Naive thymus-derived CD8-positive, alpha-beta T cell (primary cell): ENCODE measurements around the gene SLC22A9. TPM values are rescaled to one million over a fixed set of nuclear protein-coding genes. Genes with fewer than 3 reads are reported as not detected.
"Not testable (repeated sequence)": the region's sequence is repeated elsewhere in the genome, so short reads cannot be mapped to it uniquely, and the experiment has no call there.

Experiments used
- ATAC-seq, 2 donors: fragments of 150-1000 bp; cut with Tn5 transposase in 1 of 2; sonication (Bioruptor Pico), chemical (Tn5 transposase) in 1 of 2; 1 replicate in 1 of 2; 2 replicates in 1 of 2; pipeline ENCODE4 v1.10.0; 2021; ENCODE audit warnings: mild to moderate bottlenecking in 2 of 2, moderate library complexity in 2 of 2
- POLR2A ChIA-PET: fragments of 350-600 bp; sonication (Branson Sonifier 250); formaldehyde crosslinking; loops from one replicate; lab custom pipeline; 2021; ENCODE audit warnings: antibody characterized with exemption; lab: Charles Lee
- DNase-seq, 10 donors: peaks; one replicate each; pipeline versions ENCODE4 v3.0.0 to v3.0.0-alpha.2; 2020 to 2022
- H3K27ac Mint-ChIP-seq, 10 donors: one replicate each; pipeline ENCODE4 v1.8.0; 2020 to 2022; ENCODE audit warnings: mild to moderate bottlenecking in 10 of 10, mixed read lengths in 10 of 10, moderate library complexity in 4 of 10, inconsistent platforms in 1 of 10
- H3K27me3 Mint-ChIP-seq, 5 donors: one replicate each; pipeline ENCODE4 v1.8.0; 2021 to 2022; ENCODE audit warnings: mixed read lengths in 5 of 5
- H3K36me3 Mint-ChIP-seq, 3 donors: one replicate each; pipeline ENCODE4 v1.8.0; 2020 to 2022; ENCODE audit warnings: mixed read lengths in 3 of 3, mild to moderate bottlenecking in 2 of 3, inconsistent platforms in 1 of 3
- H3K4me1 Mint-ChIP-seq, 4 donors: one replicate each; pipeline ENCODE4 v1.8.0; 2021 to 2022; ENCODE audit warnings: mixed read lengths in 4 of 4
- H3K4me3 Mint-ChIP-seq, 10 donors: one replicate each; pipeline ENCODE4 v1.8.0; 2020 to 2022; ENCODE audit warnings: mild to moderate bottlenecking in 10 of 10, mixed read lengths in 10 of 10, moderate library complexity in 6 of 10, inconsistent platforms in 1 of 10
- H3K9me3 Mint-ChIP-seq, 9 donors: one replicate each; pipeline ENCODE4 v1.8.0; 2020 to 2022; ENCODE audit warnings: mixed read lengths in 9 of 9, mild to moderate bottlenecking in 3 of 9, inconsistent platforms in 1 of 9, moderate library complexity in 1 of 9
- polyA plus RNA-seq, 3 donors: library from polyadenylated mRNA; unstranded; fragments of 300-500 nt; fragmentation: Illumina TruSeq; gene quantifications; one replicate each; pipeline ENCODE4 v1.2.3, GENCODE V29; 2021
- total RNA-seq, 8 experiments: library from RNA in 2 of 8; stranded (reverse) in 2 of 8; gene quantifications; one replicate each; pipeline ENCODE4 v1.2.3 and lab custom pipeline; 2021 to 2026

The SLC22A9 gene
- total and polyA plus RNA-seq, 5 experiments from 2014 or later = not detected

- no peaks in the 10 kb centered on the region for H3K4me1 Mint-ChIP-seq
- H3K27me3 Mint-ChIP-seq = peaks cover 4 to 28% (median 19%) of the 10 kb centered on the region in 5 donors
- H3K9me3 Mint-ChIP-seq = no peaks in the 10 kb centered on the region
- no peaks in the 10 kb centered on the region for H3K36me3 Mint-ChIP-seq
- no peak overlapping the region for H3K4me3 Mint-ChIP-seq
- DNase-seq (no peak), ATAC-seq (no peak)
- POLR2A ChIA-PET = no interaction called here
- H3K27ac Mint-ChIP-seq = no peak overlapping the region
Measured at GRCh38 chr11:63404161-63404935, 34.8 kb downstream of the SLC22A9 start.

GRCh38 chr11:63405114-63405513 is 35.5 kb downstream of the SLC22A9 start:
- peaks cover 4 to 23% (median 15%) of the 10 kb centered on the region in 5 donors for H3K27me3 Mint-ChIP-seq
- POLR2A ChIA-PET = no interaction called here
- no peaks in the 10 kb centered on the region for H3K4me1 Mint-ChIP-seq

GRCh38 chr11:63406458-63406857 is 36.9 kb downstream of the SLC22A9 start:
- POLR2A ChIA-PET = no interaction called here
- no peaks in the 10 kb centered on the region for H3K4me1 Mint-ChIP-seq
- H3K27me3 Mint-ChIP-seq = peaks cover 0 to 23% (median 14%) of the 10 kb centered on the region in 5 donors
- no peaks in the 10 kb centered on the region for H3K36me3 Mint-ChIP-seq
- no peaks in the 10 kb centered on the region for H3K9me3 Mint-ChIP-seq
- no peak overlapping the region for H3K4me3 Mint-ChIP-seq
- no peak for DNase-seq
- ATAC-seq = no peak
- H3K27ac Mint-ChIP-seq = no peak overlapping the region

More at GRCh38 chr11:63405114-63405513, 35.5 kb downstream of the SLC22A9 start:
- DNase-seq = no peak
- Mint-ChIP-seq H3K9me3 (no peaks in the 10 kb centered on the region), H3K27ac (no peak overlapping the region), H3K36me3 (no peaks in the 10 kb centered on the region), H3K4me3 (no peak overlapping the region)
- no peak for ATAC-seq

- POLR2A ChIA-PET = no interaction called here
- Mint-ChIP-seq H3K27ac (peak overlapping the region in 2 of 10 donors; percentile 25 to 32), H3K27me3 (peaks cover 0 to 3% (median 0%) of the 10 kb centered on the region in 5 donors), H3K4me3 (no peak overlapping the region), H3K36me3 (peaks cover 0 to 14% (median 2%) of the 10 kb centered on the region in 3 donors), H3K9me3 (peaks cover 0 to 32% (median 10%) of the 10 kb centered on the region in 9 donors), H3K4me1 (peaks cover 9 to 32% (median 22%) of the 10 kb centered on the region in 4 donors)
- DNase-seq (no peak), ATAC-seq (no peak)
Measured at GRCh38 chr11:63417174-63417852, 47.7 kb downstream of the SLC22A9 start.

- no peak for DNase-seq
- Mint-ChIP-seq H3K27ac (no peak overlapping the region), H3K4me3 (no peak overlapping the region), H3K27me3 (peaks cover 4 to 42% (median 20%) of the 10 kb centered on the region in 5 donors), H3K36me3 (peaks cover 0 to 7% (median 6%) of the 10 kb centered on the region in 3 donors), H3K9me3 (peaks cover 0 to 22% (median 6%) of the 10 kb centered on the region in 9 donors), H3K4me1 (no peaks in the 10 kb centered on the region)
- POLR2A ChIA-PET = no interaction called here
- ATAC-seq = no peak
Measured at GRCh38 chr11:63427971-63428508, 58.5 kb downstream of the SLC22A9 start.

- ATAC-seq, DNase-seq, H3K4me3 Mint-ChIP-seq, POLR2A ChIA-PET, H3K27ac Mint-ChIP-seq, H3K4me1 Mint-ChIP-seq, H3K36me3 Mint-ChIP-seq: not testable (repeated sequence)
- H3K27me3 Mint-ChIP-seq = peaks cover 13 to 56% (median 37%) of the 10 kb centered on the region in 5 donors
- H3K9me3 Mint-ChIP-seq = peaks cover 0 to 25% (median 6%) of the 10 kb centered on the region in 9 donors
Measured at GRCh38 chr11:63430731-63431130, 61.1 kb downstream of the SLC22A9 start.

GRCh38 chr11:63435351-63435750 is 65.8 kb downstream of the SLC22A9 start:
- POLR2A ChIA-PET, DNase-seq, H3K4me3 Mint-ChIP-seq, ATAC-seq, H3K27ac Mint-ChIP-seq, H3K36me3 Mint-ChIP-seq, H3K4me1 Mint-ChIP-seq: not testable (repeated sequence)
- H3K9me3 Mint-ChIP-seq = peaks cover 0 to 11% (median 0%) of the 10 kb centered on the region in 9 donors
- H3K27me3 Mint-ChIP-seq = peaks cover 9 to 53% (median 33%) of the 10 kb centered on the region in 5 donors

- DNase-seq, POLR2A ChIA-PET, H3K27ac Mint-ChIP-seq, H3K4me1 Mint-ChIP-seq, H3K4me3 Mint-ChIP-seq, H3K36me3 Mint-ChIP-seq, ATAC-seq: not testable (repeated sequence)
- Mint-ChIP-seq H3K9me3 (peaks cover 0 to 11% (median 0%) of the 10 kb centered on the region in 9 donors), H3K27me3 (peaks cover 9 to 53% (median 31%) of the 10 kb centered on the region in 5 donors)
Measured at GRCh38 chr11:63435831-63436230, 66.2 kb downstream of the SLC22A9 start.

- H3K27me3 Mint-ChIP-seq = peaks cover 0 to 10% (median 0%) of the 10 kb centered on the region in 5 donors
- no peak overlapping the region for H3K27ac Mint-ChIP-seq
- POLR2A ChIA-PET = interaction anchor here (0.6 kb wide), 1 partner anchor 612 kb away, joined by 4 read pairs; the partner anchor contains the start of gene STX5
- H3K4me3 Mint-ChIP-seq = no peak overlapping the region
- ATAC-seq (no peak), DNase-seq (no peak)
- no peaks in the 10 kb centered on the region for H3K36me3 Mint-ChIP-seq
- peaks cover 3 to 12% (median 9%) of the 10 kb centered on the region in 4 donors for H3K4me1 Mint-ChIP-seq
- peaks cover 0 to 5% (median 0%) of the 10 kb centered on the region in 9 donors for H3K9me3 Mint-ChIP-seq
Measured at GRCh38 chr11:63443714-63444113, 74.1 kb downstream of the SLC22A9 start.

GRCh38 chr11:63444160-63444559 is 74.6 kb downstream of the SLC22A9 start:
- no peak overlapping the region for H3K4me3 Mint-ChIP-seq
- peaks cover 0 to 5% (median 0%) of the 10 kb centered on the region in 9 donors for H3K9me3 Mint-ChIP-seq
- H3K4me1 Mint-ChIP-seq = peaks cover 3 to 12% (median 9%) of the 10 kb centered on the region in 4 donors
- no peak for DNase-seq
- no peak overlapping the region for H3K27ac Mint-ChIP-seq
- no peaks in the 10 kb centered on the region for H3K36me3 Mint-ChIP-seq
- POLR2A ChIA-PET = interaction anchor here (0.6 kb wide), 1 partner anchor 612 kb away, joined by 4 read pairs; the partner anchor contains the start of gene STX5
- no peak for ATAC-seq
- peaks cover 0 to 10% (median 0%) of the 10 kb centered on the region in 5 donors for H3K27me3 Mint-ChIP-seq

GRCh38 chr11:63445118-63445517 is 75.5 kb downstream of the SLC22A9 start:
- DNase-seq (no peak), ATAC-seq (no peak)
- POLR2A ChIA-PET = no interaction called here
- peaks cover 0 to 10% (median 0%) of the 10 kb centered on the region in 5 donors for H3K27me3 Mint-ChIP-seq
- H3K36me3 Mint-ChIP-seq = no peaks in the 10 kb centered on the region
- H3K27ac Mint-ChIP-seq = no peak overlapping the region
- no peak overlapping the region for H3K4me3 Mint-ChIP-seq
- peaks cover 0 to 5% (median 0%) of the 10 kb centered on the region in 9 donors for H3K9me3 Mint-ChIP-seq
- H3K4me1 Mint-ChIP-seq = peaks cover 3 to 12% (median 9%) of the 10 kb centered on the region in 4 donors

GRCh38 chr11:63445720-63446119 is 76.1 kb downstream of the SLC22A9 start:
- H3K27ac Mint-ChIP-seq = no peak overlapping the region
- peaks cover 0 to 10% (median 0%) of the 10 kb centered on the region in 5 donors for H3K27me3 Mint-ChIP-seq
- DNase-seq (no peak), ATAC-seq (no peak)
- H3K9me3 Mint-ChIP-seq = peaks cover 0 to 5% (median 0%) of the 10 kb centered on the region in 9 donors
- POLR2A ChIA-PET = no interaction called here
- H3K4me1 Mint-ChIP-seq = peaks cover 3 to 12% (median 9%) of the 10 kb centered on the region in 4 donors
- H3K4me3 Mint-ChIP-seq = no peak overlapping the region
- no peaks in the 10 kb centered on the region for H3K36me3 Mint-ChIP-seq
